Osteocyte (in vitro differentiated cells): ENCODE data around the gene LSMEM2. TPM values are rescaled to one million over a fixed set of nuclear protein-coding genes. Genes with fewer than 3 reads are reported as not detected.

Experiments
- DNase-seq: peaks from one replicate; pipeline ENCODE4 v3.0.0; 2021; ENCODE audit warnings: mixed read lengths; ENCODE audit not compliant: unreplicated experiment; ENCODE audit errors: extremely low spot score
- H3K27ac Mint-ChIP-seq: one replicate; pipeline ENCODE4 v1.8.0; 2021; ENCODE audit warnings: mild to moderate bottlenecking, mixed read lengths; ENCODE audit not compliant: unreplicated experiment
- H3K27me3 Mint-ChIP-seq: one replicate; pipeline ENCODE4 v1.8.0; 2021; ENCODE audit warnings: mixed read lengths; ENCODE audit not compliant: unreplicated experiment
- H3K36me3 Mint-ChIP-seq: one replicate; pipeline ENCODE4 v1.8.0; 2021; ENCODE audit warnings: mixed read lengths; ENCODE audit not compliant: unreplicated experiment
- H3K4me1 Mint-ChIP-seq: one replicate; pipeline ENCODE4 v1.8.0; 2021; ENCODE audit warnings: mixed read lengths; ENCODE audit not compliant: unreplicated experiment
- H3K4me3 Mint-ChIP-seq: one replicate; pipeline ENCODE4 v1.8.0; 2021; ENCODE audit warnings: mild to moderate bottlenecking, moderate library complexity, mixed read lengths; ENCODE audit not compliant: unreplicated experiment
- H3K9me3 Mint-ChIP-seq: one replicate; pipeline ENCODE4 v1.8.0; 2021; ENCODE audit warnings: mixed read lengths; ENCODE audit not compliant: unreplicated experiment
- total RNA-seq: library from RNA; stranded (reverse); gene quantifications from 2 replicates; pipeline ENCODE4 v1.2.1, GENCODE V29; 2021
- TF ChIP-seq, protein P1 (sequence below): fragments of 200-600 bp; sonication (generic); IDR thresholded peaks from 2 replicates; pipeline ENCODE4 v1.5.0; 2021; ENCODE audit warnings: antibody characterized with exemption, mild to moderate bottlenecking, moderate library complexity

Gene LSMEM2
- total RNA-seq, 1 donor from 2014 or later = not detected

DNA sequence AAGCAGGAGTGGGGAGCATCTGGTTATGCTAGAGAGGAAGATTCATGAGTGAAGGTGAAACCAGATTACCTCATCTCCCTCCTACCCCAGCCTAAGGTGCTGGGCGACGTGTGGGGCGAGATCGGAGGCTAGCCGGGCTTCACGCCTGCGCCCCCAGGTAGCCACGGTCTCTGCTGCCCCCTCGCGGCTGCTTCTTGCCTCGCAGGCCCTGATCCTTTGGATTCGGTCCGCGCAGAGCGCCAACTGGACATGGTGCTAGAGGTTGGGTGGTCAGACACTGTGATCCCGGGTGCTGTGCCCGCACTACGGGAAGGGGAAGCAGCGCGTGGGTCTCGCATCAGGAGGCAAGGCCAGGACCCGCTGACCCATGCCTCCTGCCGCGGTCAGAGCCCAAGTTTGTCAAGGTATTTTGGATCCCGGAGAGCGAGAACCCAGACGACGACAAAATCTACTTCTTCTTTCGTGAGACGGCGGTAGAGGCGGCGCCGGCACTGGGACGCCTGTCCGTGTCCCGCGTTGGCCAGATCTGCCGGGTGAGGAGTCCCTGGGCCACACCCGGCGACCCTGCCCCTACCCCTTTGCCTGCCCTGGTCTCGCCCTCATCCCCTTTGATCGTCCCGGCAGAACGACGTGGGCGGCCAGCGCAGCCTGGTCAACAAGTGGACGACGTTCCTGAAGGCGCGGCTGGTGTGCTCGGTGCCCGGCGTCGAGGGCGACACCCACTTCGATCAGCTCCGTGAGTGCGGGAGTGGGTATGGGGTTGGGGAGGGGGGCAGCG, 5.8 kb upstream of the LSMEM2 start:
- DNase-seq = peak; percentile 95
- Mint-ChIP-seq H3K4me3 (peak overlapping the region; percentile 41), H3K36me3 (no peaks in the 10 kb centered on the region), H3K27me3 (peaks cover 16% of the 10 kb centered on the region), H3K9me3 (no peaks in the 10 kb centered on the region), H3K27ac (no peak overlapping the region), H3K4me1 (peaks cover 37% of the 10 kb centered on the region)
- TF ChIP-seq, protein P1, sequence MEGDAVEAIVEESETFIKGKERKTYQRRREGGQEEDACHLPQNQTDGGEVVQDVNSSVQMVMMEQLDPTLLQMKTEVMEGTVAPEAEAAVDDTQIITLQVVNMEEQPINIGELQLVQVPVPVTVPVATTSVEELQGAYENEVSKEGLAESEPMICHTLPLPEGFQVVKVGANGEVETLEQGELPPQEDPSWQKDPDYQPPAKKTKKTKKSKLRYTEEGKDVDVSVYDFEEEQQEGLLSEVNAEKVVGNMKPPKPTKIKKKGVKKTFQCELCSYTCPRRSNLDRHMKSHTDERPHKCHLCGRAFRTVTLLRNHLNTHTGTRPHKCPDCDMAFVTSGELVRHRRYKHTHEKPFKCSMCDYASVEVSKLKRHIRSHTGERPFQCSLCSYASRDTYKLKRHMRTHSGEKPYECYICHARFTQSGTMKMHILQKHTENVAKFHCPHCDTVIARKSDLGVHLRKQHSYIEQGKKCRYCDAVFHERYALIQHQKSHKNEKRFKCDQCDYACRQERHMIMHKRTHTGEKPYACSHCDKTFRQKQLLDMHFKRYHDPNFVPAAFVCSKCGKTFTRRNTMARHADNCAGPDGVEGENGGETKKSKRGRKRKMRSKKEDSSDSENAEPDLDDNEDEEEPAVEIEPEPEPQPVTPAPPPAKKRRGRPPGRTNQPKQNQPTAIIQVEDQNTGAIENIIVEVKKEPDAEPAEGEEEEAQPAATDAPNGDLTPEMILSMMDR = peak; percentile 98

GRCh38 chr3:50273689-50274065, 5.2 kb upstream of the LSMEM2 start:
- H3K27me3 Mint-ChIP-seq = peaks cover 16% of the 10 kb centered on the region
- H3K4me3 Mint-ChIP-seq = no peak overlapping the region
- H3K9me3 Mint-ChIP-seq = no peaks in the 10 kb centered on the region
- no peak overlapping the region for H3K27ac Mint-ChIP-seq
- TF ChIP-seq, protein P1 = no peak
- no peaks in the 10 kb centered on the region for H3K36me3 Mint-ChIP-seq
- H3K4me1 Mint-ChIP-seq = peaks cover 31% of the 10 kb centered on the region
- no peak for DNase-seq

DNA sequence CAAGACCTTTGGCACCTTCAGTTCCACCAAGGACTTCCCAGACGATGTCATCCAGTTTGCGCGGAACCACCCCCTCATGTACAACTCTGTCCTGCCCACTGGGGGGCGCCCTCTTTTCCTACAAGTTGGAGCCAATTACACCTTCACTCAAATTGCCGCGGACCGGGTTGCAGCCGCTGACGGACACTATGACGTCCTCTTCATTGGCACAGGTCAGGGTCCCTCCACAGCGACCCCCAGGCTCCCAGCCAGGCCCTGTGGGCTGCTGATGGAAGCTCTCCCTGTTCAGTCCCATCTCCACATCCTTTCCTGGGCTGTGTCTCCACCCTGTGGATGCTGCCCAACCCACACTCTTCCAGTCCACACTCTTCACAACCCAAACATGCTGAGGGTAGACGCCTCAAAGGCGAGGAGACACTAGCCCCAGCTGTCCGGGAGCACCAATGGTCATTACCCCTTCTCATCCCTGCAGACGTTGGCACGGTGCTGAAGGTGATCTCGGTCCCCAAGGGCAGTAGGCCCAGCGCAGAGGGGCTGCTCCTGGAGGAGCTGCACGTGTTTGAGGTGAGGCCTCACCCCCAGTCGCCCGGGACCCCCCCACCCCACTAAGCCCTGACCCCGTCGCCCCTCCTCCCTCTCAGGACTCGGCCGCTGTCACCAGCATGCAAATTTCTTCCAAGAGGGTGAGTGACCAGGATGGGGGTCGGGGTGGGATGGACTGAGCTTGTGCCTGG, 4.3 kb upstream of the LSMEM2 start:
- Mint-ChIP-seq H3K9me3 (no peaks in the 10 kb centered on the region), H3K4me1 (peaks cover 23% of the 10 kb centered on the region), H3K4me3 (no peak overlapping the region), H3K36me3 (no peaks in the 10 kb centered on the region), H3K27me3 (peaks cover 16% of the 10 kb centered on the region), H3K27ac (no peak overlapping the region)
- no peak for DNase-seq
- TF ChIP-seq, protein P1 = peak; percentile 74

DNA sequence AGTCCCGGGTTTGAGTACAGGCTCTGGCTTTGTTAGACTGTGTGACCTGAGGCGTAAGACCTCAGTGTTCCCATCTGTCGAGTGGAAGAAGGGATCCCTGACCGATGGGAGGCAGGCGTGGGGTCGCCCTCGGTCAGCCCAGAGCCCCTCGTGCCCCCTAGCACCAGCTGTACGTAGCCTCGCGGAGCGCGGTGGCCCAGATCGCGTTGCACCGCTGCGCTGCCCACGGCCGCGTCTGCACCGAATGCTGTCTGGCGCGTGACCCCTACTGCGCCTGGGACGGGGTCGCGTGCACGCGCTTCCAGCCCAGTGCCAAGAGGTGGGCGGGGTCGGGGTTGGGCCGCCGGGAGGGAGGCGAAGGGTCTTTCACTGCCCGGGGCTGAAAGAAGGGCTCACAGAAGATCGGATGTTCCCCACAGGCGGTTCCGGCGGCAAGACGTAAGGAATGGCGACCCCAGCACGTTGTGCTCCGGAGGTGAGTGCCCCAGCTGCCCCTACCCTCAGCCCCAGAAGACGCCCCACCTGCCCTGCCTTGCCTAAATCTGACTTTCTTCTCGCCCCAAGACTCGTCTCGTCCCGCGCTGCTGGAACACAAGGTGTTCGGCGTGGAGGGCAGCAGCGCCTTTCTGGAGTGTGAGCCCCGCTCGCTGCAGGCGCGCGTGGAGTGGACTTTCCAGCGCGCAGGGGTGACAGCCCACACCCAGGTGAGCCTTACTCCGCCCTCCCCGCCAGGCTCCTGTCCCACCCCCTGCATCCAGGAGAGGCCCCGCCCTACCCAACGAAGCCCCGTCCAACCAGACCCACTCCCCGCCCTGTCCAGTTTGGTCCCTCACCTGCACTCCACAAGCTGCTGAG, 3.5 kb upstream of the LSMEM2 start:
- DNase-seq = no peak
- H3K9me3 Mint-ChIP-seq = no peaks in the 10 kb centered on the region
- H3K36me3 Mint-ChIP-seq = no peaks in the 10 kb centered on the region
- no peak overlapping the region for H3K27ac Mint-ChIP-seq
- H3K4me3 Mint-ChIP-seq = no peak overlapping the region
- peaks cover 16% of the 10 kb centered on the region for H3K27me3 Mint-ChIP-seq
- TF ChIP-seq, protein P1 = no peak
- peaks cover 17% of the 10 kb centered on the region for H3K4me1 Mint-ChIP-seq
